K562 (cell line): ENCODE results near the gene PPP4C. TPM values are rescaled to one million over a fixed set of nuclear protein-coding genes. Genes with fewer than 3 reads are reported as not detected.
A peak's percentile ranks its signal among the peaks of the same experiment; 100 is the strongest.

Source experiments
- CHD2 ChIP-seq: IDR thresholded peaks from 2 replicates; pipeline ENCODE4 v1.6.1; 2011; ENCODE audit warnings: low read depth, low read length
- CTCF ChIP-seq, 3 experiments: IDR thresholded peaks in 2 of 3; conservative IDR thresholded peaks in 1 of 3; 2 replicates each; pipeline ENCODE4 v1.5.1; 2011 to 2012; ENCODE audit warnings: low read length in 3 of 3, mild to moderate bottlenecking in 3 of 3, control low read depth in 2 of 3, improper control_type of control experiment in 1 of 3, inconsistent platforms in 1 of 3, low read depth in 1 of 3, mixed read lengths in 1 of 3, moderate library complexity in 1 of 3; ENCODE audit not compliant: insufficient read depth in 2 of 3
- DACH1 ChIP-seq: fragments of 450-650 bp; IDR thresholded peaks from 2 replicates; pipeline ENCODE4 v1.6.1; 2018; ENCODE audit not compliant: partially characterized antibody
- DDX20 ChIP-seq: fragments of 450-650 bp; IDR thresholded peaks from 2 replicates; pipeline ENCODE4 v1.6.1; 2016; ENCODE audit warnings: missing genetic modification characterization, low read depth, mild to moderate bottlenecking, missing compliant biosample characterization, moderate library complexity
- FOSL1 ChIP-seq: fragments of 200-800 bp; sonication (Bioruptor generic); conservative IDR thresholded peaks from 2 replicates; pipeline ENCODE4 v1.6.1; 2016; ENCODE audit warnings: missing genetic modification characterization, missing compliant biosample characterization
- GTF2F1 ChIP-seq: IDR thresholded peaks from 2 replicates; pipeline ENCODE4 v1.6.1; 2011; ENCODE audit warnings: low read depth, low read length, improper control_type of control experiment
- IFI16 ChIP-seq: fragments of 250-450 bp; sonication (Bioruptor Pico); IDR thresholded peaks from 2 replicates; pipeline ENCODE4 v2.1.2; 2022; ENCODE audit warnings: mild to moderate bottlenecking, inconsistent platforms
- KLF13 ChIP-seq: fragments of 450-650 bp; IDR thresholded peaks from 2 replicates; pipeline ENCODE4 v1.6.1; 2016; ENCODE audit warnings: missing genetic modification characterization, low read depth, mild to moderate bottlenecking, missing compliant biosample characterization, moderate library complexity, borderline replicate concordance
- MYBL2 ChIP-seq, 2 experiments: fragments of 450-650 bp in 1 of 2; sonication (generic) in 1 of 2; formaldehyde crosslinking in 1 of 2; IDR thresholded peaks; 2 replicates each; pipeline versions ENCODE4 v1.6.1 to v1.8.1; 2017 to 2022; ENCODE audit warnings: borderline replicate concordance in 1 of 2, inconsistent platforms in 1 of 2, low read depth in 1 of 2, mild to moderate bottlenecking in 1 of 2, missing genetic modification reagents in 1 of 2, moderate library complexity in 1 of 2
- NFIC ChIP-seq: fragments of 450-650 bp; IDR thresholded peaks from 2 replicates; pipeline ENCODE4 v1.6.1; 2017; ENCODE audit warnings: mild to moderate bottlenecking, inconsistent platforms
- PML ChIP-seq: IDR thresholded peaks from 2 replicates; pipeline ENCODE4 v1.6.1; 2012; ENCODE audit warnings: low read length, inconsistent platforms
- POLR2B ChIP-seq: fragments of 450-650 bp; IDR thresholded peaks from 2 replicates; pipeline ENCODE4 v1.6.1; 2018; ENCODE audit warnings: low read depth; ENCODE audit not compliant: partially characterized antibody
- SMARCC2 ChIP-seq: fragments of 450-650 bp; IDR thresholded peaks from 2 replicates; pipeline ENCODE4 v1.6.1; 2017; ENCODE audit warnings: antibody characterized with exemption, moderate library complexity, mild to moderate bottlenecking, low read depth
- ZNF197 ChIP-seq: fragments of 200-800 bp; sonication (Bioruptor generic); IDR thresholded peaks from 2 replicates; pipeline ENCODE4 v1.6.1; 2016; ENCODE audit warnings: low read depth, missing genetic modification characterization, missing compliant biosample characterization
- ZNF408 ChIP-seq: fragments of 250-450 bp; sonication (Bioruptor Pico); IDR thresholded peaks from 2 replicates; pipeline ENCODE4 v1.4.0; 2020; ENCODE audit warnings: low read depth, mild to moderate bottlenecking, moderate library complexity
- polyA plus RNA-seq, 8 experiments: library from polyadenylated mRNA; depleted of rRNA in 4 of 8; stranded (reverse) in 5 of 8; unstranded in 3 of 8; fragments of >200 nt; fragmentation: Nextera tagmentation in 2 of 8; fragmentation: Illumina TruSeq in 1 of 8; extraction: Ambion mirVana in 2 of 8; extraction: Trizol in 1 of 8; gene quantifications; 2 replicates each; pipeline versions ENCODE4 v1.2.1 to v1.2.3, GENCODE V29; 2011 to 2014; ENCODE audit warnings: inconsistent platforms in 1 of 8, missing spikeins in 1 of 8
- total RNA-seq, 7 experiments: library from RNA; depleted of rRNA in 6 of 7; stranded (reverse); fragments of >200 nt in 6 of 7; fragmentation: Illumina TruSeq in 2 of 7; extraction: Trizol in 2 of 7; gene quantifications; 2 replicates each; pipeline versions ENCODE4 v1.2.1 to v1.2.3, GENCODE V29; 2011 to 2021; ENCODE audit warnings: low replicate concordance in 1 of 7
- TF ChIP-seq, protein P1 (sequence below): sonication (generic); formaldehyde crosslinking; IDR thresholded peaks from 2 replicates; pipeline ENCODE4 v1.8.0; 2023; ENCODE audit warnings: missing genetic modification reagents, mild to moderate bottlenecking, borderline replicate concordance
- TF ChIP-seq, protein P2 (sequence below): sonication (generic); formaldehyde crosslinking; IDR thresholded peaks from 2 replicates; pipeline ENCODE4 v1.8.1; 2023; ENCODE audit warnings: mild to moderate bottlenecking, missing genetic modification reagents

PPP4C gene
- total and polyA plus RNA-seq, 9 of the 15 experiments (the other 6 are each of a cell fraction or from before 2014, with no cell fraction given): 3.5 to 183 (median 131) TPM

DNA sequence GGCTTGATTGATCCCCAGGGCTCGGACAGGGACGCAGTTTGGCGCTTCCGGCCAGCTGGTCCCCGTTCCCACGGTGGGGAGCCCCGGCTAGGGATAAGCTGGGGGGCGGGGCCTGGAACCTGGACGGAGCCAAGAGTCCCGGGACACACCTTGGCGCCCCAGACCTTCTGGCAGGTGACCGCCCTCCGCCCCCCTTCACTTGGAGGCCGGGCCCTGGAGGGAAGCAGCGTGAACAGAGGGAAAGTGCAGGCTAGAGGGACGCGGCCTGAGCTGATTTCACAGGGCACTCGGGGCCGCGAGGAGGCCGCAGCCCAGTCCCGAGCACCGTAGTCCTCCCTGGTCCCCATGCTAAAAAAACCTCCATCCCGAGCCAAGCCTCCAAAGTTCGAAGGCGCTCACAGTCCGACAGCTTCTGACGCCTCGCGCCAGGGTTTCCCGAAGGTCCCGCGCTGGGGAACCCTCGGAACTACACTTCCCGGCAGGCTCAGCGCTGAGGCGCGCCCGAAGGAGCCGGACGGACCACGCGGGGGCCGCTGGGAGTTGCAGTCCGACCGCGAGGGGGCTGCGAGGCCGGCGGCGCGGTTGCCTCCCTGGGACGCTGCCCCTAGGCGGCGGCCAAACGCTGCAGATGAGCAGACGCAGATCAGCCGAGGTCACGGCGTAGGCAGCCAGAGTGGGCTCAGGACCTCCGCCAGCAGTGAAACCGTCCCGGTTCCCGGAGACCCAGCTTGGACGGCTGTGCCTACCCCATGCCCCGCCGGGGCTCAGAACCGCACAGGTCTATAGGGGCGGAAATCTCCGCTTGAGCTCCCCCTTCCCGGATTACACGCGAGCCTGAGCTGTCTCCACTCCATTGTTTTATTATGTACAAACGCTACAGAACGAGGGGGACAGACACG is 15.9 kb downstream of the PPP4C start, which contains the start of gene TBX6 (continued):
- peak; percentile 96 for TF ChIP-seq ZNF197 (CRISPR knock-in tag)
- TF ChIP-seq KLF13: no peak
- TF ChIP-seq, protein P1, sequence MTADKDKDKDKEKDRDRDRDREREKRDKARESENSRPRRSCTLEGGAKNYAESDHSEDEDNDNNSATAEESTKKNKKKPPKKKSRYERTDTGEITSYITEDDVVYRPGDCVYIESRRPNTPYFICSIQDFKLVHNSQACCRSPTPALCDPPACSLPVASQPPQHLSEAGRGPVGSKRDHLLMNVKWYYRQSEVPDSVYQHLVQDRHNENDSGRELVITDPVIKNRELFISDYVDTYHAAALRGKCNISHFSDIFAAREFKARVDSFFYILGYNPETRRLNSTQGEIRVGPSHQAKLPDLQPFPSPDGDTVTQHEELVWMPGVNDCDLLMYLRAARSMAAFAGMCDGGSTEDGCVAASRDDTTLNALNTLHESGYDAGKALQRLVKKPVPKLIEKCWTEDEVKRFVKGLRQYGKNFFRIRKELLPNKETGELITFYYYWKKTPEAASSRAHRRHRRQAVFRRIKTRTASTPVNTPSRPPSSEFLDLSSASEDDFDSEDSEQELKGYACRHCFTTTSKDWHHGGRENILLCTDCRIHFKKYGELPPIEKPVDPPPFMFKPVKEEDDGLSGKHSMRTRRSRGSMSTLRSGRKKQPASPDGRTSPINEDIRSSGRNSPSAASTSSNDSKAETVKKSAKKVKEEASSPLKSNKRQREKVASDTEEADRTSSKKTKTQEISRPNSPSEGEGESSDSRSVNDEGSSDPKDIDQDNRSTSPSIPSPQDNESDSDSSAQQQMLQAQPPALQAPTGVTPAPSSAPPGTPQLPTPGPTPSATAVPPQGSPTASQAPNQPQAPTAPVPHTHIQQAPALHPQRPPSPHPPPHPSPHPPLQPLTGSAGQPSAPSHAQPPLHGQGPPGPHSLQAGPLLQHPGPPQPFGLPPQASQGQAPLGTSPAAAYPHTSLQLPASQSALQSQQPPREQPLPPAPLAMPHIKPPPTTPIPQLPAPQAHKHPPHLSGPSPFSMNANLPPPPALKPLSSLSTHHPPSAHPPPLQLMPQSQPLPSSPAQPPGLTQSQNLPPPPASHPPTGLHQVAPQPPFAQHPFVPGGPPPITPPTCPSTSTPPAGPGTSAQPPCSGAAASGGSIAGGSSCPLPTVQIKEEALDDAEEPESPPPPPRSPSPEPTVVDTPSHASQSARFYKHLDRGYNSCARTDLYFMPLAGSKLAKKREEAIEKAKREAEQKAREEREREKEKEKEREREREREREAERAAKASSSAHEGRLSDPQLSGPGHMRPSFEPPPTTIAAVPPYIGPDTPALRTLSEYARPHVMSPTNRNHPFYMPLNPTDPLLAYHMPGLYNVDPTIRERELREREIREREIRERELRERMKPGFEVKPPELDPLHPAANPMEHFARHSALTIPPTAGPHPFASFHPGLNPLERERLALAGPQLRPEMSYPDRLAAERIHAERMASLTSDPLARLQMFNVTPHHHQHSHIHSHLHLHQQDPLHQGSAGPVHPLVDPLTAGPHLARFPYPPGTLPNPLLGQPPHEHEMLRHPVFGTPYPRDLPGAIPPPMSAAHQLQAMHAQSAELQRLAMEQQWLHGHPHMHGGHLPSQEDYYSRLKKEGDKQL (CRISPR knock-in tag): no peak
- TF ChIP-seq, protein P2, sequence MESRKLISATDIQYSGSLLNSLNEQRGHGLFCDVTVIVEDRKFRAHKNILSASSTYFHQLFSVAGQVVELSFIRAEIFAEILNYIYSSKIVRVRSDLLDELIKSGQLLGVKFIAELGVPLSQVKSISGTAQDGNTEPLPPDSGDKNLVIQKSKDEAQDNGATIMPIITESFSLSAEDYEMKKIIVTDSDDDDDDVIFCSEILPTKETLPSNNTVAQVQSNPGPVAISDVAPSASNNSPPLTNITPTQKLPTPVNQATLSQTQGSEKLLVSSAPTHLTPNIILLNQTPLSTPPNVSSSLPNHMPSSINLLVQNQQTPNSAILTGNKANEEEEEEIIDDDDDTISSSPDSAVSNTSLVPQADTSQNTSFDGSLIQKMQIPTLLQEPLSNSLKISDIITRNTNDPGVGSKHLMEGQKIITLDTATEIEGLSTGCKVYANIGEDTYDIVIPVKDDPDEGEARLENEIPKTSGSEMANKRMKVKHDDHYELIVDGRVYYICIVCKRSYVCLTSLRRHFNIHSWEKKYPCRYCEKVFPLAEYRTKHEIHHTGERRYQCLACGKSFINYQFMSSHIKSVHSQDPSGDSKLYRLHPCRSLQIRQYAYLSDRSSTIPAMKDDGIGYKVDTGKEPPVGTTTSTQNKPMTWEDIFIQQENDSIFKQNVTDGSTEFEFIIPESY (CRISPR knock-in tag): no peak; the same call in 1 of the 2 replicates
- no peak for TF ChIP-seq DDX20
- TF ChIP-seq FOSL1 (tag): no peak; the same call in 1 of the 2 replicates
- TF ChIP-seq GTF2F1: peak; percentile 84; the same call in 1 of the 2 replicates
- no peak for TF ChIP-seq DACH1
- peak; percentile 37; the same call in 1 of the 2 replicates for TF ChIP-seq CHD2
- TF ChIP-seq CTCF (IDR thresholded peaks at IDR 0.05 in 2 of 3, conservative IDR thresholded peaks at IDR 0.05 in 1 of 3; ENCODE audit: insufficient read depth in 2 of 3, low read depth in 1 of 3, low read length in 3 of 3): peak; percentile 74 to 92 (median 88)
- TF ChIP-seq IFI16: no peak
- no peak for TF ChIP-seq ZNF408 (CRISPR knock-in tag)
- no peak for TF ChIP-seq SMARCC2
- TF ChIP-seq NFIC: peak; percentile 78
- TF ChIP-seq POLR2B: peak; percentile 65
- no peak for TF ChIP-seq MYBL2 (IDR thresholded peaks at IDR 0.05; ENCODE audit: low read depth)
- TF ChIP-seq MYBL2 (CRISPR knock-in tag; IDR thresholded peaks at IDR 0.05; ENCODE audit: borderline replicate concordance): no peak
- no peak; the same call in 1 of the 2 replicates for TF ChIP-seq PML
